Ovary (tissue), 3 donors: Measurements from ENCODE around the gene LCE7A.

Experiments
- EP300 ChIP-seq: sonication (generic); formaldehyde crosslinking; IDR thresholded peaks from one replicate; pipeline ENCODE4 v1.6.1; 2017; ENCODE audit warnings: antibody characterized with exemption
- POLR2A ChIP-seq: fragments of 450-650 bp; IDR thresholded peaks from one replicate; pipeline ENCODE4 v1.6.1; 2017; ENCODE audit warnings: antibody characterized with exemption, mild to moderate bottlenecking, moderate library complexity
- TF ChIP-seq, protein P1 (sequence below), 3 donors: fragments of 450-650 bp in 2 of 3; fragments of 200-600 bp in 1 of 3; IDR thresholded peaks; one replicate each; pipeline versions ENCODE4 v1.5.1 to v1.8.0; 2016 to 2022; ENCODE audit warnings: antibody characterized with exemption in 3 of 3, mild to moderate bottlenecking in 1 of 3
- donor health status: DM: no; HTN: no; CAD: no.

DNA sequence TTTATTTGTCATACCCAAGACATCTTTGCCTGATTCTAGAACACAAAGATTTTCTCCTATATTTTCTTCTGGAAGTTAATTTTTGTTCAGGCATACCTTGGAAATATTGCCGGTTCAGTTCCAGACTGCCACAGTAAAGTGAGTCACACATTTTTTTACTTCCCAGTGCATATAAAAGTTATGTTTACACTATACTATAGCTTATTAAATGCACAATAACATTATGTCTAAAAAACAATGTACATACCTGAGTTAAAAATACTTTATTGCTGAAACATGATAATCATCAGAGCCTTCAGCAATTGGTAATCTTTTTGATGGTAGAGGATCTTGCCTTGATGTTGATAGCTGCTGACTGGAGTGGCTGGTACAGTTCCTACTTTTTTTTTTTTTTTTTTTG lies 28.3 kb downstream of the LCE7A start:
- TF ChIP-seq EP300: no peak
- TF ChIP-seq, protein P1, sequence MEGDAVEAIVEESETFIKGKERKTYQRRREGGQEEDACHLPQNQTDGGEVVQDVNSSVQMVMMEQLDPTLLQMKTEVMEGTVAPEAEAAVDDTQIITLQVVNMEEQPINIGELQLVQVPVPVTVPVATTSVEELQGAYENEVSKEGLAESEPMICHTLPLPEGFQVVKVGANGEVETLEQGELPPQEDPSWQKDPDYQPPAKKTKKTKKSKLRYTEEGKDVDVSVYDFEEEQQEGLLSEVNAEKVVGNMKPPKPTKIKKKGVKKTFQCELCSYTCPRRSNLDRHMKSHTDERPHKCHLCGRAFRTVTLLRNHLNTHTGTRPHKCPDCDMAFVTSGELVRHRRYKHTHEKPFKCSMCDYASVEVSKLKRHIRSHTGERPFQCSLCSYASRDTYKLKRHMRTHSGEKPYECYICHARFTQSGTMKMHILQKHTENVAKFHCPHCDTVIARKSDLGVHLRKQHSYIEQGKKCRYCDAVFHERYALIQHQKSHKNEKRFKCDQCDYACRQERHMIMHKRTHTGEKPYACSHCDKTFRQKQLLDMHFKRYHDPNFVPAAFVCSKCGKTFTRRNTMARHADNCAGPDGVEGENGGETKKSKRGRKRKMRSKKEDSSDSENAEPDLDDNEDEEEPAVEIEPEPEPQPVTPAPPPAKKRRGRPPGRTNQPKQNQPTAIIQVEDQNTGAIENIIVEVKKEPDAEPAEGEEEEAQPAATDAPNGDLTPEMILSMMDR (IDR thresholded peaks at IDR 0.05): no peak
- no peak for TF ChIP-seq POLR2A
